Measurements from ENCODE around the gene UBAC2. TPM values are rescaled to one million over a fixed set of nuclear protein-coding genes. Genes with fewer than 3 reads are reported as not detected.

UBAC2 gene
- total RNA-seq, 4 donors from 2014 or later: 43.5 to 59.6 (median 52.0) TPM

- TF ChIP-seq POLR2A (IDR thresholded peaks at IDR 0.05): no peak
- TF ChIP-seq, protein P1, sequence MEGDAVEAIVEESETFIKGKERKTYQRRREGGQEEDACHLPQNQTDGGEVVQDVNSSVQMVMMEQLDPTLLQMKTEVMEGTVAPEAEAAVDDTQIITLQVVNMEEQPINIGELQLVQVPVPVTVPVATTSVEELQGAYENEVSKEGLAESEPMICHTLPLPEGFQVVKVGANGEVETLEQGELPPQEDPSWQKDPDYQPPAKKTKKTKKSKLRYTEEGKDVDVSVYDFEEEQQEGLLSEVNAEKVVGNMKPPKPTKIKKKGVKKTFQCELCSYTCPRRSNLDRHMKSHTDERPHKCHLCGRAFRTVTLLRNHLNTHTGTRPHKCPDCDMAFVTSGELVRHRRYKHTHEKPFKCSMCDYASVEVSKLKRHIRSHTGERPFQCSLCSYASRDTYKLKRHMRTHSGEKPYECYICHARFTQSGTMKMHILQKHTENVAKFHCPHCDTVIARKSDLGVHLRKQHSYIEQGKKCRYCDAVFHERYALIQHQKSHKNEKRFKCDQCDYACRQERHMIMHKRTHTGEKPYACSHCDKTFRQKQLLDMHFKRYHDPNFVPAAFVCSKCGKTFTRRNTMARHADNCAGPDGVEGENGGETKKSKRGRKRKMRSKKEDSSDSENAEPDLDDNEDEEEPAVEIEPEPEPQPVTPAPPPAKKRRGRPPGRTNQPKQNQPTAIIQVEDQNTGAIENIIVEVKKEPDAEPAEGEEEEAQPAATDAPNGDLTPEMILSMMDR (IDR thresholded peaks at IDR 0.05): no peak
- no peak for TF ChIP-seq EP300 (IDR thresholded peaks at IDR 0.05)
- Histone ChIP-seq H3K27ac (no peak overlapping the region), H3K36me3 (peaks cover 0 to 14% (median 0%) of the 10 kb centered on the region in 3 donors), H3K4me3 (no peak overlapping the region), H3K4me1 (peaks cover 0 to 8% (median 0%) of the 10 kb centered on the region in 4 donors), H3K27me3 (no peaks in the 10 kb centered on the region), H3K9me3 (no peaks in the 10 kb centered on the region)
- DNase-seq (ENCODE audit: low spot score in 2 of 2): no peak
- 76 to 78% methylated on average over 10 of the region's 10 CpGs for WGBS, 2 donors
These were observed 54.6 kb downstream of the UBAC2 start for GRCh38 chr13:99255271-99255670.

GRCh38 chr13:99256283-99256682, 55.6 kb downstream of the UBAC2 start:
- H3K27me3 ChIP-seq: no peaks in the 10 kb centered on the region
- peaks cover 0 to 10% (median 0%) of the 10 kb centered on the region in 3 donors for H3K36me3 ChIP-seq
- H3K9me3 ChIP-seq: no peaks in the 10 kb centered on the region
- 71 to 81% methylated on average over 2 of the region's 2 CpGs for WGBS, 2 donors
- no peak overlapping the region for H3K27ac ChIP-seq
- TF ChIP-seq EP300 (IDR thresholded peaks at IDR 0.05) (no peak), POLR2A (IDR thresholded peaks at IDR 0.05) (no peak)
- TF ChIP-seq, protein P1 (IDR thresholded peaks at IDR 0.05): no peak
- DNase-seq (ENCODE audit: low spot score in 2 of 2): no peak
- no peak overlapping the region for H3K4me3 ChIP-seq
- H3K4me1 ChIP-seq: peaks cover 0 to 17% (median 0%) of the 10 kb centered on the region in 4 donors

GRCh38 chr13:99256709-99257108, 56.1 kb downstream of the UBAC2 start:
- Histone ChIP-seq H3K4me3 (no peak overlapping the region), H3K36me3 (peaks cover 0 to 10% (median 0%) of the 10 kb centered on the region in 3 donors), H3K27me3 (no peaks in the 10 kb centered on the region), H3K27ac (peak overlapping the region in 1 of 4 donors; percentile 51), H3K9me3 (no peaks in the 10 kb centered on the region), H3K4me1 (peaks cover 0 to 17% (median 0%) of the 10 kb centered on the region in 4 donors)
- no peak for TF ChIP-seq EP300 (IDR thresholded peaks at IDR 0.05)
- TF ChIP-seq, protein P1 (IDR thresholded peaks at IDR 0.05): no peak
- no peak for TF ChIP-seq POLR2A (IDR thresholded peaks at IDR 0.05)
- 63 to 77% methylated on average over 3 of the region's 3 CpGs for WGBS, 2 donors
- no peak for DNase-seq (ENCODE audit: low spot score in 2 of 2)

- TF ChIP-seq EP300 (IDR thresholded peaks at IDR 0.05): no peak
- TF ChIP-seq, protein P1 (IDR thresholded peaks at IDR 0.05): no peak
- WGBS, 2 donors: 74 to 85% methylated on average over 2 of the region's 2 CpGs
- H3K36me3 ChIP-seq: peaks cover 0 to 10% (median 0%) of the 10 kb centered on the region in 3 donors
- no peak for DNase-seq (ENCODE audit: low spot score in 2 of 2)
- peak overlapping the region in 1 of 4 donors; percentile 68 for H3K27ac ChIP-seq
- H3K4me1 ChIP-seq: peaks cover 0 to 17% (median 0%) of the 10 kb centered on the region in 4 donors
- H3K4me3 ChIP-seq: no peak overlapping the region
- H3K27me3 ChIP-seq: no peaks in the 10 kb centered on the region
- no peaks in the 10 kb centered on the region for H3K9me3 ChIP-seq
These were observed 56.6 kb downstream of the UBAC2 start for GRCh38 chr13:99257291-99257690.

DNA sequence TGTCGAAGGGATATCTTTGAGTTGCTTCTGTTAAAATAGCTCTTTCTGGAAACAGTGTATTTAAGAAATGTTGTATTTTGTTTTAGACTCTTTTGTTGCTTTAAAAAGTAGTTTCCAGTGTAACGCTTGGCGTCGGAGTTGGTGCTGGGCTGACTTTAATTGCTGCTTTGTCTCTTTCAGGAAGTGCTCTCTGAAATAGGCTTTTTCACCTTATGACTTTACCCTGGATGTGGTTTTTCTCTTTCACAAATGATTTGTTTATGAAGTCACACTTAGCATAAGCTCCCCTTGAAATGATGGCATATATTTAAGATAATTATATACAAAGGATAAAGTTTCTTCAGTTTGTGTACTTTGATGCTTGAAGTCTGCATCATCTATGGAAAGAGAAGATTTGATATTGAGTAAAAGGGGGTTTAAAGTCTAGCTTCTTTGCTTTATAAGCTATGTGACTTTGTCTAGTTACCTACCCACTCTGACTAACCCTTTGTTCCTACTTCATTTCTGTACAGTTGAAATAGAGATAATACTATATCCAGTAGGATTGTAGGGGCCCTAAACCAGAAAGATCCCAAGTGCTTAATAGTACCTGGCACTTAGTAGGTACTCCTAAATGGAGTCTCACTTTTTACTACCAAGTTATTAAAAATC, 57.7 kb downstream of the UBAC2 start, which contains the start of gene GPR18:
GPR18 (minus strand) TSS at position 170 of the 651 bp plus-strand sequence. CDS start 2,507 bp downstream, outside the sequence.
- Histone ChIP-seq H3K36me3 (peaks cover 0 to 10% (median 0%) of the 10 kb centered on the region in 3 donors), H3K4me3 (peak within 1 kb of the TSS in 1 of 4 donors; percentile 15), H3K27ac (peak within 1 kb of the TSS in 1 of 4 donors; percentile 68), H3K27me3 (no peaks in the 10 kb centered on the region), H3K9me3 (no peaks in the 10 kb centered on the region), H3K4me1 (peaks cover 0 to 17% (median 0%) of the 10 kb centered on the region in 4 donors)
- WGBS, 2 donors: 50 to 56% methylated on average over 4 of the region's 4 CpGs
- no peak for DNase-seq (ENCODE audit: low spot score in 2 of 2)
- TF ChIP-seq POLR2A (IDR thresholded peaks at IDR 0.05) (no peak), EP300 (IDR thresholded peaks at IDR 0.05) (no peak)
- TF ChIP-seq, protein P1 (IDR thresholded peaks at IDR 0.05): no peak

All from tibial nerve (tissue), 4 donors.